RCC 7860 (cell line): ENCODE measurements around the gene BCL7A.

Experiments used
- DNase-seq: peaks from one replicate; pipeline ENCODE4 v3.0.0-alpha.2; 2015; ENCODE audit warnings: low spot score
- FAIRE-seq: peaks from 2 replicates; lab custom pipeline; 2012; peaks lifted over from hg19 to GRCh38; lab: Jason Lieb, UNC

The BCL7A gene

DNA sequence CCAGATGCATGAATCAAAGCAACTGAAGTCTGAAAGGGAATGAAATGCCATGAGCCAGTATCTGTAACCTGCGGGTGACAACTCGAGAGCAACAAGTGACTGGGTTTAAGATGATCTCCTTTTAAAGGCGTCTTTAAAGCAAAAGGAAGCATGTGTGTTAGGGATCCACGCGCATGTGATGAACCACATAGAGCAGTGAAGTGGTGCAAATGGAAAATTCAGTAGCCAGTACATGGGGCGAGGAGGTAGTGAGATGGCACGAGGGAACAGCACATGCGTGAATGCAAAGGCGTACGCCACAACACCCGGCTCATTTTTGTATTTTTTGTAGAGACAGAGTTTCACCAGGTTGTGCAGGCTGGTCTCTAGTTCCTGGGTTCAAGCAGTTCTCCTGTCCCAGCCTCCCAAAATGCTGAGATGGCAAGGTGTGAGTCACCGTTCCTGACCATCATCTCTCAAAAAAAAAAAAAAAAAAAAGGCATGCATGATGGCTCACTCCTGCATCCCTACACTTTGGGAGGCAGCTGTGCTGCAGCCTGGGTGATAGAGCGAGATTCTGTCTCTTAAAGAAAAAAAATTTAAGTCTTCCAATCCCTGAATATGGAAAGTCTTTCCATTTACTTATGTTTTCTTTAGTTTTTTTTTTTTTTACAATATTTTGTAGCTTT is 24.6 kb upstream of the BCL7A start:
- no peak for DNase-seq
- FAIRE-seq, result no peak

DNA sequence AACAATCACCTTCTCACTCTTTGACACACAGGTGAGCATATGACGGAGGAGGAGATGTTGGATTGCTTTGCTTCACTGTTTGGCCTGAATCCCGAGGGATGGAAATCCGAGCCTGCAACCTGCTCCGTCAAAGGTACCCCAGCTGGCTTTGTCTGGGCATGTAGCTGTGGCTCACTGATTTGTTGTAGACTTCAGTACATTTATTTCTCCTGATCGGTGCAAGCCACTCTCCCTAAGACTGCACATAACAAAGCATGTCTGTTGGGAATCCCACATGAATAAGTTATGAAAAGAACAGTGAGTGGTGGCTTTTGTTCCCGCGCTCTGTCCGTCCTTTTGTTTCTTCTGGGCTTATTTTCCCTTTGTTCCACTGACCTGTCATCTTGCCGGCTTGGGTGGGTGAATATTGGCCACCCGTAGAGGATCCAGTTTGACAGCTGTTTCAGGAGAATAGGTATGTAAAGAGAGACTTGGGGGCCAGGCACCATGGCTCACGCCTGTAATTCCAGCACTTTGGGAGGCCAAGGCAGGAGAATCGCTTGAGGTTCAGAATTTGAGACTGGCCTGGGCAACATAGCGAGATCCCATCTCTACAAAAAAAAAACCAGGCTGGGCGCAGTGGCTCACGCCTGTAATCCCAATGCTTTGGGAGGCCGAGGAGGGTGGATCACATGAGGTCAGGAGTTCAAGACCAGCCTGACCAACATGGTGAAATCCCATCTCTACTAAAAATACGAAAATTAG is 20.0 kb upstream of the BCL7A start:
- DNase-seq (no peak), FAIRE-seq (no peak)

DNA sequence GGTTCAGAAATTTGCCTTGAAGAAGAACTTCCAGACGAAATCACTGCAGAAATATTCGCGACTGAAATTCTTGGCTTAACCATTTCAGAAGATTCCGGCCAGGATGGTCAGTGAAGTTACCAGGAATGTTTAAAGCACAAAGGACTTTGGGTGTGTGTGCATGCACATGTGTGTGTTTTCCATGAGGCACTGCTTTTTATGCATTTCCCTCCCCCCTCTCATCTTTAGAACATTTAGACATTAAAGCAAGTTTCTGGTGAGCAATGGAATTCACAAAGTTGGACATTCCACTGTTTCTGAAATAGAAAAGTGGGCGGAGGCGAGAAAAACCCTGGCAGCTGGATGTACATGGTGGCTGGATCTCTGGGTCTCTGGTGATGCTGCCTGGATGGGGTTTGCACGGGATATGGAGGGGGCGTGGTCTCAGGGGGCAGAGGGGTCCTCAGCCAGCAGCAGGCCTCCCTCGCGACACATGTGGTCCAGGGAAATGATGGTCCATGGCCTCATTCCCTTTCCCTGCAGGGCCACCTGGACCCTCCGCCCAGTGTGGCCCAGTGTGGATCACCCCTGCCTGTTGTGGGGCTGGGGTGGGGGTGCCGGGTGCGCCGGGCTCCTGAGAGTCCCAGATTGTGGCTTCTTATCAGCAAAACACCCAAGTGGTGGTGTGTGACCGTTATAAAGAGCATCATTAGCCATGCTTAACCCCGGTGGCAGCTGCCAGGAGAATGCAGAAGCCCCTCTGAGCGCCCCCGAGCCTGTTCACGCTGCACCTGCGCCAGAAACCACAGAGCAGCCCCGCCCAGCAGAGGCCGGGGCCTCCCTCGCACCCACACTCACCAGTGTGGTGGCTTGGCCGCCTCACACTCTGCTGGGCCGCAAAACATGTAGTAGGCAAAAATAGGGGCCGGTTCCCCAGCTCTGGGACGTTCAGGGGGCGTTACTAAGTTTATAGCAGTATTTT is 17.8 kb upstream of the BCL7A start:
- DNase-seq, result no peak
- FAIRE-seq, result no peak

DNA sequence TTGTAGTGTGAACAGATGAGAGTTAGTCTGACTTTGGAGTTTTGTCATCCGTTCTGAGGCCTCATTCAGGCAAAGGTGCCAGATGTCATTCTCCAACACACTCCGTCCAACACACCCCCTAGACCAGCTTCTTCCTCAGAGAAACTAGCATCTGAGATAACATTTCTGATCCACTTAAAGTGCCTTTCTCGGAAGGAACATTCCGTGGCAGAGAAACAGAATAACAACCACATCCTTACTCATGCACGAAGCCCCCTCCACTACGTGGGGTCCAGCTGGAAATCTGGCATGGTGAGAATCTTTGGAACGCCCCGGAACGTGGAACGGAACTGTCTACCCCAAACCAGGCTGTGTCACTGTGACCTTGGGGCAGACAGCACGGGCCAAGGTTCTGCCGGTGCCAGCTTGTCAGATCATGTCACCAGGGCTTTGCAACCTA is 17.0 kb upstream of the BCL7A start:
- DNase-seq (no peak), FAIRE-seq (no peak)

DNA sequence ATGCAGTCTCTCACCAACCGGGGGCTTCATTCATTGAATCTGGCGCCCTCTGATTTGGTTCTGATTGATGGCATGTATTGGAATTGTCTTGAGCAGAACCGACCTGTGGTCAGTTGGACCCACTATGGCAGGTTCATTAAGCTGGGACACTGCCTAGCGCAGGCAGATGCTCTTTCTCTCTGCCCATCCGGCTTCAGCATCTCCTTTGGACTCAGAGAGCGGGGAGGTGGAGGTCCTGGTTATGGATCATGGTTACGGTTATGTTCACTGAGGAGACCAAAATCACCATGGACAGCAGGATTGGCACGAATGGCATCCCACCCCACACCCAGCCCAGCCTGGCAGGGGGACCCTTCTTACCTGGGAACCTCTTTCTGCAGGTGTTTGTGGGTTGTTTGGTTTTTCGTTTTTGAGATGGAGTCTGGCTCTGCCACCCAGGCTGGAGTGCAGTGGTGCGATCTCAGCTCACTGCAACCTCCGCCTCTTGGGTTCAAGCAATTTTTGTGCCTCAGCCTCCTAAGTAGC is 16.4 kb upstream of the BCL7A start:
- DNase-seq (no peak), FAIRE-seq (no peak)

DNA sequence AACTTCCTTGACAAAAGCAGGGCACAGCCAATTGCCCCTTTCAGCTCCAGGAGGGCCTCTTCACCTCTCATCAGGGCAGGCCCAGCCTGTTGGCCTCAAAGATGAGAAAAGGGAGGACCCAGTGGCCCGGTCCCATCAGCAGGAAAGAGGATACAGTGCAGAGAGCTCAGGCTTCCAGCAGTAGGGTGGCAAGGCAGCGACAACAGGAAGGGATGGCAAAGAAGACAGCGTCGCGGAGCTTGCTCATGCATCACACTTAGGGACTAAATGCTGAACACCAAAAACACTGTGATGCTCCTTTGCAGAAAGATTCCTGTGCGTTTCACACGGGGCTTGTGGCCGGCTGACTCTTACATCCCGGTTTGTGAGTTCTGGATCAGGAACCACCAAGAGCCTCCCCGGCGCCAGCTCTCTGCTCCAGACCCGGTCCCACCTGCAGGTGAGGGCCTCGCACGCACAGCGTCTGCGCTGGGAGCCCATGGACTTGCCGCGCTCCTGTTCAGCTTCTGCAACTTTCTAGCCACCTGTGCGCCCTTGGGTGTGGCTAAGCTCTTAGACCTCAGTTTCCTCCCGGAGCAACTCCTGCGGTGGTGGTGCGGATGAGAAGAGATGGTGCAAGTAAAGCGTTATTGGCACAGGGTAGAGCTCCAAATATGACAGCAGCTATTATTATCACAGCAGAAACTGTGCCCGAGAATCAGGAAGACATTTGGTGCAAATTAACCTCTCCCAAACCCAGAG is 15.3 kb upstream of the BCL7A start:
- no peak for FAIRE-seq
- no peak for DNase-seq

DNA sequence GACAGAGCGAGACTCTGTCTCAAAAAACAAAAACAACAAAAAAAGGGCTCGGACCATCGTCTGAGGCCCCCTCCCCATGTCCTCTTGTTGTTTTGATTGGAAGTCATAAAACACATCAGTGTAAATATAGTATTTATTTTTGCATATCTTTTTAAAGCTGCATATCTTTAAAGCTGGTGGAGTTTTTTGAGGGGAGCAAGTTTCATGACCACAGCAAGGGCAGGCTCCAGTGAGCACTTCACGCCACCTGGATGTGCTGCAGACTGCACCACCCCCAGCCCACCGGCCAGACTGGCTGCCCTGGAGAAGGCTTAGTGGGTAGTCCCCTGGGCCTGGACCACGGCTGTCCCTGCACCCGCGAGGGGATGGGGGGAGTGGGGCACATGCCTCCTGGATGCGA is 11.9 kb upstream of the BCL7A start:
- no peak for DNase-seq
- FAIRE-seq, result no peak

DNA sequence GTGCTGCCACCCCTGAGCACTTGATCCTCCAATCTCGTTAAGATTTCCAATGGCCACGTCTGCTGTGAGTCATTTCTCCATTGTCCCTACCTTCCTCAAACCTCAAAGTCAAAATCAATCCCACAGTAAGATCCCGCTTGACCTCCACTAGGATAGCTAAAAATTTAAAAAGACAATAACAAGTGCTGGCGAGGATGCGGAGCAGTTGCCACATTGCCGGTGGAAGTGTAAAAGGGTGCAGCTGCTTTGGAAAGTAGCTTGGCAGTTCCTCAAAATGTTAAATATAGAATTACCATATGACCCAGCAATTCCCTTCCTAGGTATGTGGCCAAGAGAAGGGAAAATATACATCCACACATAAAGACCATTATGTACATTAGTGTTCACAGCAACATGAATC is 9.5 kb upstream of the BCL7A start:
- FAIRE-seq (no peak), DNase-seq (no peak)

DNA sequence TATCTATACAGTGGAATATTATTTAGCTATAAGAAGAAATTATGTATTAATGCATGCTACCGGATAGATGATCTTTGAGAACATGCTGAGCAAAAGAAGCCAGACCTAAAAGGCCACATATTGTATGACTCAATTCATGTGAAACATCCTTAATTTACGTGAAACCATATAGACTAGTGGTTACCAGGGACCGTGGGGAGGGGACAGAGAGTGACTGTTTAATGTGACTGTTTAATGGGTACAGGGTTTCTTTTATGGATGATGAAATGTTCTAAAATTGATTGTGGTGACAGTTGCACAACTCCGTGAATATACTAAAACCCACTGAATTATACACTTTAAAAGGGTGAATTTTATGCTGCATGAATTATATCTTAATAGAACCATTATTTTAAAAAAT is 8.5 kb upstream of the BCL7A start:
- DNase-seq, result no peak
- FAIRE-seq, result no peak

DNA sequence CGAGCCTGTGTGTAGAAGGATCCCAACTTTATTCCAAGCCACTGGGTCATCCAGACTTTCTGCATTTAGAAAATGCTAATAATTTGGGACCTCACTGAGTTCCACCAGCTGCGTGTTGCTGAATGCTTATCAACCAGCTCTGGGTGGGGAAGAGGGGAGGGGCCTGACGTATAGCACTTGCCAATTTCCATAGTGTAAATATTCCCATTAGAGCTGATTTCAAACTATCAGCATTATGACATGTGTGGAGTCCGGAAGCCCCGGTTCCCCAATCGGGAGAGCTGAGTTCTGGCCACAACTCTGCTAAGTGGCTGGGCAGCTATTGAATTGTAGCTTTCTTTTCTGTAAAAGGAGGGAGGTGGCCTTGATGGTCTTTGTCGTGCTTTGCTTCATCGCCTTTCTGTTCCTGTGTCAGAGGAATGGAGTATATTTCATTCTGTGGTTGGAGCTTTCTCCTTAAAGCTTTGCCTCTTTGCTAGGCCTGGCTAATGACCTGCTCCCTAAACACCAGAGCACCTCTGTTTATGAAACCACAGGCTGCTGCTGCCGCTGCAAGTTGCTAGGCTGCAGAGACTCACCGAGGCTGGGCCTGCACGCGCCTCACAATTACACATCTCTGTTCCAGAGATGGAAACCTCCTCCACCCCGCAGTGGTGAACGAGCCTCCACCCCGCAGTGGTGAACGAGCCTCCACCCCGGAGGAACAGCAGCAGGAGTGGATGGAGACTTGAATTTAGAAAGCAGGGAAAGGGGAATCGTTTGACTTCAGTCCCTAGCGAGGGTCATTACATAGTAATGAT is 7.7 kb upstream of the BCL7A start:
- DNase-seq (no peak), FAIRE-seq (no peak)

DNA sequence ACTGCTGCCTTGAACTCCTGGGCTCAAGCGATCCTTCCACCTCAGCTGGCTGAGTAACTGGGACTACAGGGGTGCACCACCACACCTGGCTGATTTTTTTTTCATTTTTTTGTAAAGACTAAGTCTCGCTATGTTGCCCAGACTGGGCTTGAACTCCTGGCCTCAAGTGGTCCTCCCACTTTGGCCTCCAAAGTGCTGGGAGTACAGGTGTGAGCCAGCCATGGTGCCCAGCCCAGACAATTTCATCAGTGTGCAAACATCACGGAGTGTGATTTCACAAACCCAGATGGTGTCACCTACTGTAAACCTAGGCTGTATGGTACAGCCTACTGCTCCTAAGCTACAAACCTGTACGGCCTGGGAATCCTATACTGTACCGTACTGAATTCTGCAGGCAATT is 6.9 kb upstream of the BCL7A start:
- FAIRE-seq, result no peak
- DNase-seq, result no peak

DNA sequence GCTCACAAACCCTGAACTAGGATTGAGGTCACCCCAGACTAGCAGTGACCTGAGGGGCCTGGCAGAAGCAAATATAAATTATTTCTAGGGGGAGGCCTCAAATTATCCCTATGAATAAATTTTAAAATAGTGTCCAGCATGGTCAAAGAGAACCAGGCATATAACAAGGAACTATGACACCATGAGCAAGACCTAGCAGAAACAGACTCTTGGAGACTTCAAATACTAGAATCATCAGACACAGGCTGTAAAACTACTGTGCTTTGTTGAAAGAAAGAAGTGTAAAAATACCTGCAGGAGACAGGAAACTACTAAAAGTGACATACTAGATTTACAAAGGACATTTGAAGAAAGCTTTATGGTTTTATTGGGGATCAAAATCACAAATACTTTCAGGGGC is 3.2 kb upstream of the BCL7A start:
- FAIRE-seq (no peak), DNase-seq (no peak)

DNA sequence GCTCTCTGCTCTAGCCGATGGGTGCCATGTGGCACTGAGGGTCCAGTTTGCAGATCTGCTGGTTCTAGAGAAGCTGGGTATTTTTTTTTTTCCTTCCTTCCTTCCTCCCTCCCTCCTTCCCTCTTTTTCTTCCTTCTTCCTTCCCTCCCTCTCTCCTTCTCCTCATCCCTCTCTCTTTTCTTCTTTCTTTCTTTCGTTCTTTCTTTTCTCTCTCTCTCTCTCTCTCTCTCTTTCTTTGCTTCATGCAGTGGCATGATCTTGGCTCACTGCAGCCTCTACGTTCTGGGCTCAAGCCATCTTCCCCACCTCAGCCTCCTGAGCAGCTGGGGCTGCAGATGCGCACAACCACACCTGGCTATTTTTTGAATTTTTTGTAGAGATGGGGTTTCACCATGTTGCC is 2.7 kb upstream of the BCL7A start:
- no peak for DNase-seq
- FAIRE-seq, result no peak

DNA sequence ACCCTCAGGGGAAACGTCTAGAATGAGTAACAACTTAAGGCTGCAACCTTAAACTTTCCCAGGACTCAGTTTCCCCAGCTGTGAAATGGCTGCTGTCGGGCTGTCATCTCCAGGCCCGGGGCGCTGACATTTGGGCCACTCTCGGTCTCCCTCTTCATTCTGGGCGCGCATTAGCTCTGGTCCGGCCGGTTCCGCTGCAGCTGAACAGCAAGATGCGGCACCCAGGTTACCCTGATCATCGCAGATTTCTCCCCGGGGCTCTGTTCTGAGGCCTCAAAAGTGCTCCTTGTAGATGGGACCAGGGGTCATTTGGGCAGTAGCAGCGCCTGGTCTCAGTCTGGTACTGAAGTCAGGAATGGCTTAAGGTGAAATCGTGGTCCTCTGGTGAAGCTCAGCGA is 890 bp upstream of the BCL7A start:
- FAIRE-seq (no peak), DNase-seq (no peak)

DNA sequence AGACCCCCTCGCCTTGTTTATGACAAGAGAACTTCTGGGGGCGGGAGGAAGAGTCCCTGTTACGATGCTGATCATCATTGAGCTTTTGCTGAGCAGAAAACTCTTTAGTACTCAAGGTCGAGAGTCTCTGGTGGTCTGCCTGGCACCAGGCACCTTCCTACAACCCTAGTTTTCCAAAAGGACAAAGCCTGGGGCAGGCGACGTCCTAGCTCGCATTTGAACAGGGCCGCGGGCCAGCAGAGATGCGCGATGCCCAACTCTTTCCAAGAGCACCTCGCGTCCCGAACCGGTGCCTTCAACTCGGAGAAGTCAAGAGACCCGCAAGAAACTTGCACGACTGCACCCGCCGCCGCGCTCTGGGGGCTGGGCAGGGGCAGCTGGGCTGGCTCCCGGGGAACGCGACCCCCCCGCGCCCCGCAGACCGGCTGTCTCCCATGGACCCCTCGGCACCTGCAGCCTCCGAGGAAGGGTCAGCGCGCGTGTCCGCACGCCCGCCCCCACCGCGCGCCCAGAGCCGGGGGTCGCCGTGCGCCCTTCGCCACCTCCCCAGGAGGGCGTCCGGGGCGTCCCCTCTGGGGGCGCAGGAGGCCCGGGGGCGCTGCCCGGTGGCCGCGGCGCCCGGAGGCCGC is 377 bp upstream of the BCL7A start:
- no peak for FAIRE-seq
- no peak for DNase-seq

DNA sequence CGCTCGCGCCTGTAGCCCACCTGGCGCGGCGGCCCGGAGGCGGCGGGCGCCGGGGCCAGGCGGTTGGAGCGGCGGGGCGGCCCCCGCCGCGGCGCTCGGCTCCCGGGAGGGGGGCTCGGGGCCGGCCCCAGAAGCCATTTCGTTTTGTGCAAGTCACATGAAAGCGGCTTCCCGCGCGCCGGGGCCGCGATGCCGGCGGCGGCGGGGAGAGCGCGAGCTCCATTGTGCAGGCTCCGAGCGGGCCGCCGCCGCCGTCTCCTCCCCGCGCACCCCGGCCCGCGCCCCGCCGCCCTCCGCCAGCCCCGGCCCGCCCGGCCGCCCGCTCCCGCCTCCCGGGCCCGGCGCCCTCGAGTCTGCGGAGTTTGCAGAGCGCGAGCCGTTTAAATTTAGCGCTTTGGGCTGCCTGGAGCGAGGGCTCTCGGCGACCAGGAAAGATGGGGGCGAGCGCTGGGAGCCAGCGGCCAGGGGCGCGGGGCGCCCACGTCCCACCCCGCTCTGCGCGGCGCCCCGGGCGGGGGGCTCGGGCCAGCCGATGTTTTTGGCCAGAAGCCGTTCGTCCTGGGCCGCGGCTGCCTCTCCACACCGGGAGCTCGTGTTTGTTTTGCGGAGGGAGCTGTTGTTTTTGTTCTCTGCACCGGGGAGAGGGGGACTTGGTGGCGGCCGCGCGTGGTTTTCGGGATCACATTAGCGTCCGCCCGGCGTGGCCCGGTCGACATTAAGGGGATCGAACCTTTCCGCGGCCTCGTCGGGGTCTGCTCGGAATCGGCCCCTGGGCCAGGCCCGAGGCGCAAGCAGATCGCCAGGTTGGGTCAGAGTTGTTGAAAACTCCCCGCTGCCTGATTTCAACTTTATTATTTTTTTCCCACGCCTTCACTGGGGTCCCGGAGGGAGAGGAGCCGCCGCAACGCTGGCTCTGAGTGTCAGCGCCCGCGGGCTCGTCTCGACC is 982 bp downstream of the BCL7A start:
- no peak for DNase-seq
- no peak for FAIRE-seq

DNA sequence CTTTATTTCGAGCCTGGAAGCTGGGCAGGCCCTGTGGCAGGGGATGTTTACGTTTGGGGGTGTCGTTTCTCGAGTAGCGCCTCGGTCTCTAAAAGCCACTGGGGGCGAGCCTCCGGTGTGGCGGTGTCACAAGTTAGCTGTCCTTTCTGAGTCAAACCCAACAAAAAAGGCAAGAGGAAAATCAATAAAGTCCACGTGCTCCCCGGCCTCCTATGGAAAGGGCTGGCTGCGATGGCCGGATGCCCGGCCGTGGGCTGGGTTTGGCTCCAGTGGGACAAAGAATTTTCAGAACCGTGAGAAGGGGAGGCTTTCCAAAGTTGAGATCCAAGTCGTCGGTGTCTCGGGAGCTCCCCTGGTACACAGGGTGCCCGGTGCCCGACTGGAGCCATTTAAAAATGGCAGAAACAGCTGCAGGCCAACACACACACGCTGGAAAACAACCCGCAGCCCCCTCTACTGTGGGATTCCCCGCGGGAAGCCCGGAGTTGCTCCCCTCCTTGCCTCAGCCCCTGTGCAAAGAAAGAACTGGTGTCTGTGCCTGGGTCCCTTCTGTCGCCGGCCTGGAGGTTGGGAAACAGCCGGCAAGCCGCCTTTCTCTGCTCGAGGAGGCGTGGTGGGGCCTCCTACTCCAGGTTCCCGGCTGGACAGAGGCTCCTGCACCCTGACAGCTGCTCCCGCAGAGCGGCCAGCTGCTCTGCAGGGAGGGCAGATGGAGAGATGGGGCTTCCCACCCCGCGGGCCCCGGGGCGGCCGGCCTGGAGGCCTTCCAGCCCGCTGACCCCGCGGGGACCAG is 1.9 kb downstream of the BCL7A start:
- FAIRE-seq (no peak), DNase-seq (peak; percentile 37)
